ENCODE results near the gene SLC1A3. TPM values are rescaled to one million over a fixed set of nuclear protein-coding genes. Genes with fewer than 3 reads are reported as not detected.

SLC1A3 gene
- total RNA-seq, 1 experiment from 2014 or later = 18.6 TPM

- WGBS (ENCODE audit: extremely low coverage, insufficient read length, low lambda C conversion rate) = no CpG with 5 or more reads among the region's 3 CpGs
- no peak overlapping the region for H3K27ac Mint-ChIP-seq
Measured at GRCh38 chr5:36644727-36645126, 38.3 kb downstream of the SLC1A3 start.

More at GRCh38 chr5:36644727-36645126, 38.3 kb downstream of the SLC1A3 start:
- no peak overlapping the region for H2AFZ ChIP-seq (ENCODE audit: low read length)
- H2BK12ac ChIP-seq (ENCODE audit: insufficient read length, low read depth, low read length) = no peak overlapping the region
- no peak overlapping the region for H2BK120ac ChIP-seq (ENCODE audit: low read depth, low read length, poor library complexity, severe bottlenecking)
- TF ChIP-seq CTCF (conservative IDR thresholded peaks at IDR 0.05) = no peak
- H3K18ac ChIP-seq (ENCODE audit: insufficient read length, low read depth, low read length) = no peak overlapping the region
- no peak overlapping the region for H3K4ac ChIP-seq (ENCODE audit: low read depth, low read length)
- no peak overlapping the region for H2BK15ac ChIP-seq (ENCODE audit: low read depth, low read length)
- no peak overlapping the region for H2BK5ac ChIP-seq (ENCODE audit: insufficient read length, low read length)
- no peak overlapping the region for H4K91ac ChIP-seq (ENCODE audit: insufficient read length, low read depth, low read length)
- H2BK20ac ChIP-seq (ENCODE audit: low read depth, low read length, poor library complexity, severe bottlenecking) = no peak overlapping the region
- Mint-ChIP-seq H3K4me1 (peaks cover 2 to 3% of the 10 kb centered on the region in 2 experiments; a peak in 1 of 4 replicates), H3K27me3 (ENCODE audit: low read depth) (no peaks in the 10 kb centered on the region), H3K36me3 (ENCODE audit: insufficient read depth in 1 of 3, low read depth in 3 of 3) (peaks cover 0 to 5% (median 0%) of the 10 kb centered on the region in 3 experiments; a peak in 2 of 7 replicates), H3K4me3 (no peak overlapping the region), H3K9me3 (no peaks in the 10 kb centered on the region)
- no peaks in the 10 kb centered on the region for H3K79me1 ChIP-seq (ENCODE audit: insufficient read depth, low read depth, low read length, poor library complexity, severe bottlenecking)
- no peak overlapping the region for H2AK5ac ChIP-seq (ENCODE audit: insufficient read length, low read length)
- H3K56ac ChIP-seq (ENCODE audit: insufficient read length, low read depth, low read length) = no peak overlapping the region
- H3K23ac ChIP-seq (ENCODE audit: insufficient read length, low read depth, low read length) = no peak overlapping the region
- H3T11ph ChIP-seq (ENCODE audit: low read length) = no peak overlapping the region
- H3K4me2 ChIP-seq (ENCODE audit: insufficient read depth, insufficient read length, low read length) = no peak overlapping the region
- no peaks in the 10 kb centered on the region for H3K79me2 ChIP-seq (ENCODE audit: insufficient read depth, low read length)
- H3K9ac ChIP-seq (ENCODE audit: extremely low read depth, insufficient read length, low read length) = no peak overlapping the region
- no peak for DNase-seq
- no peaks in the 10 kb centered on the region; the same call in 1 of the 2 replicates for H3K4me1 ChIP-seq (ENCODE audit: insufficient read depth, low read length)
- H3K27me3 ChIP-seq (ENCODE audit: insufficient read depth, low read length) = no peaks in the 10 kb centered on the region
- no peak overlapping the region for H4K8ac ChIP-seq (replicated peaks; ENCODE audit: insufficient read length, low read depth, low read length)
- no peak overlapping the region for H3K27ac ChIP-seq (ENCODE audit: insufficient read length, low read depth, low read length)
- H3K14ac ChIP-seq (ENCODE audit: insufficient read depth, low read length) = no peak overlapping the region
- H3K23me2 ChIP-seq (ENCODE audit: insufficient read length, low read depth, low read length, poor library complexity, severe bottlenecking) = no peaks in the 10 kb centered on the region
- H4K5ac ChIP-seq (ENCODE audit: insufficient read length, low read depth, low read length) = no peak overlapping the region
- no peaks in the 10 kb centered on the region for H3K9me3 ChIP-seq (ENCODE audit: control insufficient read depth, low read depth, low read length)
- no peaks in the 10 kb centered on the region for H4K20me1 ChIP-seq (ENCODE audit: control insufficient read depth, insufficient read depth, insufficient read length)

Data from H9 (cell line).